Activated naive CD8-positive, alpha-beta T cell treated with anti-CD3 and anti-CD28 coated beads, Interleukin-2, amount 50 U/mL, for 24 hours (primary cell): Measurements from ENCODE around the gene CARD14.

ENCODE experiments used
- ATAC-seq: fragments of 150-1000 bp; cut with Tn5 transposase; one replicate; pipeline ENCODE4 v1.10.0; 2021
- DNase-seq: peaks from one replicate; pipeline ENCODE4 v3.0.0; 2021
- H3K27ac Mint-ChIP-seq: one replicate; pipeline ENCODE4 v1.8.0; 2021; ENCODE audit warnings: mild to moderate bottlenecking, mixed read lengths
- H3K27me3 Mint-ChIP-seq: one replicate; pipeline ENCODE4 v1.8.0; 2021; ENCODE audit warnings: mixed read lengths
- H3K36me3 Mint-ChIP-seq: one replicate; pipeline ENCODE4 v1.8.0; 2021; ENCODE audit warnings: low read depth, mixed read lengths
- H3K4me1 Mint-ChIP-seq: one replicate; pipeline ENCODE4 v1.8.0; 2021; ENCODE audit warnings: mixed read lengths
- H3K4me3 Mint-ChIP-seq: one replicate; pipeline ENCODE4 v1.8.0; 2021; ENCODE audit warnings: mild to moderate bottlenecking, moderate library complexity, mixed read lengths
- H3K9me3 Mint-ChIP-seq: one replicate; pipeline ENCODE4 v1.8.0; 2021; ENCODE audit warnings: mixed read lengths

Gene CARD14

GRCh38 chr17:80218391-80218790 is 48.6 kb downstream of the CARD14 start:
- H3K9me3 Mint-ChIP-seq, result no peaks in the 10 kb centered on the region
- ATAC-seq, result no peak

DNA sequence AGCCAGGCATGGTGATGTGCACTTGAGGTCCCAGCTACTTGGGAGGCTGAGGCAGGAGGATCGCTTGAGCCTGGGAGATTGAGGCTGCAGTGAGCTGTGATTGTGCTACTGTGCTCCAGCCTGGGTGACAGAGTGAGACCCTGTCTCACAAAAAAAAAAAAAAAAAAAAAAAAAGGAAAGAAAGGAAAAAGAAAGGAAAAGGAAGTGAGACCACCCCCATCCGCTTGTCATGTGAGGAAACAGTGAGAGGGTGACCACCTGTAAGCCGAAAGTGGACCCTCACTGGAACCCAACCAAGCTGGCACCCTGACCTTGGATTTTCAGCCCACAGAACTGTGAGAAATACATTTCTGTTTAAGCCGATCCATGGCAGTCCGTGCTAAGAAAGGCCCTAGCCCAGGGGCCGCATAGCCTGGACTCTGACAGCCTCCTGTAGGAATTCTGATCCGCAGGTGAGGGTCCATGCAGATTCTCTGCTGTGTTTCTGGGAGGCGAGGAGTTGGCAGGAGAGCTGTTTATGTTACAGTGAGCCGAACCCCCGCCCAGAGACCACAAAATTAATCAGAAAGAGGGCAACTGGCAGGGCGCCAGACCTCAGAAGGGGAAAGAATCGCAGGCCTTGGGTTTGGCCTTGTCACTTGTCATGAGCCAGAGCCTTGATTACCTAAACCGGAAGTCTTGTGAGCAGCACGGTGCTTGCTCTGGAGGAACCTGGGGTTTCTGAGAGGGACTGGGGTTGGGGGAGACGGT is 49.4 kb downstream of the CARD14 start:
- DNase-seq (peak; percentile 94), ATAC-seq (peak; percentile 89)
- Mint-ChIP-seq H3K9me3 (no peaks in the 10 kb centered on the region), H3K36me3 (peaks cover 11% of the 10 kb centered on the region), H3K4me1 (peaks cover 31% of the 10 kb centered on the region), H3K27ac (peak overlapping the region; percentile 89), H3K27me3 (peaks cover 3% of the 10 kb centered on the region), H3K4me3 (peak overlapping the region; percentile 84)

More at GRCh38 chr17:80218391-80218790, 48.6 kb downstream of the CARD14 start:
- H3K36me3 Mint-ChIP-seq, result peaks cover 11% of the 10 kb centered on the region
- no peaks in the 10 kb centered on the region for H3K27me3 Mint-ChIP-seq
- peaks cover 26% of the 10 kb centered on the region for H3K4me1 Mint-ChIP-seq
- H3K4me3 Mint-ChIP-seq, result peak overlapping the region; percentile 84
- no peak for DNase-seq
- H3K27ac Mint-ChIP-seq, result no peak overlapping the region

DNA sequence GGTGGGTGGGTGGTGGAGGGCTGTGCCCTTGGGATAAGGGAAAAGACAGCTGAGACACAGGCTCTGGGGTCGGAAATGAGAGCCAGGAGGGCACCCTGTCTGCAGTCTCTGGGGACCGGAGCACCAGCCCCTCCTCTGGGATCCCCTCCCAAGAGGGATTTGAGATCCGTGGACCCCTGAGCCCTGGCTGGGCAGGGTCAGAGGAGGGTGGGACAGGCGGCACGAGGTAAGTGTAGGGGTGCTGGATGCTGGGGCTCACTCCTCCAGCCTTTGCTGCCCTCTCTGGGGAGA is 49.9 kb downstream of the CARD14 start:
- H3K4me1 Mint-ChIP-seq, result peaks cover 33% of the 10 kb centered on the region
- H3K36me3 Mint-ChIP-seq, result peaks cover 11% of the 10 kb centered on the region
- no peaks in the 10 kb centered on the region for H3K9me3 Mint-ChIP-seq
- H3K4me3 Mint-ChIP-seq, result peak overlapping the region; percentile 84
- peaks cover 3% of the 10 kb centered on the region for H3K27me3 Mint-ChIP-seq
- ATAC-seq (peak; percentile 13), DNase-seq (no peak)
- peak overlapping the region; percentile 89 for H3K27ac Mint-ChIP-seq

DNA sequence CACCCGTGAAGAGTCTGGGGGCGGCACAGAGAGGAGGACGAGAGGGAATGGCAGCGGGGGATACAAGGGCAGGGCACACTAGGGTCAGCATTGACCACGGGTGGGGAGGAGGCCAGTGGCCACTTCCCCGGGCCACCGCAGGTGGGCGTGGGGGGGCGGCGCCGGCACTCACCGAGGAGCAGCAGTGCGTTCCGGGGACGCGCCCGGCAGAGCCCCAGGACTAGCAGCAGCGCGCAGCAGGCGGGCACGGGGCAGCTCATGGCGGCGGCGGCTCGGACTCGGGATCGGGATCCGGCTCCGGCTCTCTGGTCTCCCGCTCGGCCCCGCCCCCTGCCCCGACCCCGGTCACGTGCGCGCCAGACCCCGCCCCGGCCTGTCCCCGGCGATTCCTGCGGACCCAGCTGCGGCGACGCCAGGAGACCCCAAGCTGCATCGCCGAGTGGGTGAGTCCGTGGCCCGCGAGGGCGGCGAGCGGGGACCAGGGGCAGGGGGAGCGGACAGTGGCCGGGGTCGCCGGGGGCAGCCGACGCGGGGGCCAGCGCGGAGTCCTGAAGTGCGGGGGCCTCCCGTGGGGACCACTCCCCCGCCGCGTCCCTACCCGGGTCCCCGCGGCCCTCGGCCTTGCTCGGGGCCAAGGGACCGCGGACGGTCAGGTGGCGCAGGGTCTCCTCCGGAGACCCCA is 50.4 kb downstream of the CARD14 start, which contains the start of the genes SGSH and SLC26A11:
TSS of gene SGSH (minus strand) at position 280 of the 682 bp plus-strand sequence. CDS start at position 260, 20 bp downstream.
TSS of gene SLC26A11 (plus strand) at position 374 of the 682 bp plus-strand sequence. CDS start 1,134 bp downstream, outside the sequence.
- Mint-ChIP-seq H3K4me1 (peaks cover 33% of the 10 kb centered on the region), H3K27me3 (peaks cover 3% of the 10 kb centered on the region), H3K27ac (peak within 1 kb of the TSS; percentile 89), H3K36me3 (peaks cover 11% of the 10 kb centered on the region), H3K9me3 (no peaks in the 10 kb centered on the region), H3K4me3 (peak within 1 kb of the TSS; percentile 84)
- DNase-seq, result peak; percentile 74
- peak; percentile 42 for ATAC-seq

- no peak for DNase-seq
These were observed 50.9 kb downstream of the CARD14 start for GRCh38 chr17:80220736-80221215.

DNA sequence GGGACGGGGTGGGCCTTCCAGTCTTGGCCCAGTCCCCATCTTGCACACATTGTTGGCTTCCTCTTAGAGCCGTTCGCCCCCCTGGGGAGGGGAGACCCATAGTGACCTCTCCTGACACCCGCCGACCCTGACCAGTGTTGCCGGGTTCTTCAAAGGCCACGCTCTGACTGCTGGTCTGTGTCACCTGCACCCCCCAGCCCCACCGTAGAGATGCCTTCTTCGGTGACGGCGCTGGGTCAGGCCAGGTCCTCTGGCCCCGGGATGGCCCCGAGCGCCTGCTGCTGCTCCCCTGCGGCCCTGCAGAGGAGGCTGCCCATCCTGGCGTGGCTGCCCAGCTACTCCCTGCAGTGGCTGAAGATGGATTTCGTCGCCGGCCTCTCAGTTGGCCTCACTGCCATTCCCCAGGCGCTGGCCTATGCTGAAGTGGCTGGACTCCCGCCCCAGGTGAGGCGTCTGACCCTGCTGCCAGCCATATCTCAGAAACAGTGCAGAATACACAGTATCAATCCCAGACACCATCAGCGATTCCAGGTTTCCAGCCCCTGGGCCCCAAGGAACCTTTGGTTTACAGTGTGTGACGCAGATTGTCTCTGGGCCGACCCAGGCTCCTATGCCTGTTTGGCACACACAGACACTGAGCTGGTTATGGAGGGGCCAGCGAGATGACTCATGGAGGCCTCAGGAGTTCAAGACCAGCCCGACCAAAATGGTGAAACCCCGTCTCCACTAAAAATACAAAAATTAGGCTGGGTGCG is 51.7 kb downstream of the CARD14 start:
- Mint-ChIP-seq H3K4me3 (peak overlapping the region; percentile 74), H3K36me3 (peaks cover 6% of the 10 kb centered on the region), H3K4me1 (peaks cover 30% of the 10 kb centered on the region), H3K27me3 (peaks cover 3% of the 10 kb centered on the region), H3K9me3 (no peaks in the 10 kb centered on the region), H3K27ac (no peak overlapping the region)
- DNase-seq (no peak), ATAC-seq (no peak)

More at GRCh38 chr17:80220736-80221215, 50.9 kb downstream of the CARD14 start:
- ATAC-seq, result no peak
- H3K9me3 Mint-ChIP-seq, result no peaks in the 10 kb centered on the region
- H3K27me3 Mint-ChIP-seq, result peaks cover 3% of the 10 kb centered on the region
- H3K4me3 Mint-ChIP-seq, result peak overlapping the region; percentile 74
- peaks cover 9% of the 10 kb centered on the region for H3K36me3 Mint-ChIP-seq
- peaks cover 33% of the 10 kb centered on the region for H3K4me1 Mint-ChIP-seq
- no peak overlapping the region for H3K27ac Mint-ChIP-seq

DNA sequence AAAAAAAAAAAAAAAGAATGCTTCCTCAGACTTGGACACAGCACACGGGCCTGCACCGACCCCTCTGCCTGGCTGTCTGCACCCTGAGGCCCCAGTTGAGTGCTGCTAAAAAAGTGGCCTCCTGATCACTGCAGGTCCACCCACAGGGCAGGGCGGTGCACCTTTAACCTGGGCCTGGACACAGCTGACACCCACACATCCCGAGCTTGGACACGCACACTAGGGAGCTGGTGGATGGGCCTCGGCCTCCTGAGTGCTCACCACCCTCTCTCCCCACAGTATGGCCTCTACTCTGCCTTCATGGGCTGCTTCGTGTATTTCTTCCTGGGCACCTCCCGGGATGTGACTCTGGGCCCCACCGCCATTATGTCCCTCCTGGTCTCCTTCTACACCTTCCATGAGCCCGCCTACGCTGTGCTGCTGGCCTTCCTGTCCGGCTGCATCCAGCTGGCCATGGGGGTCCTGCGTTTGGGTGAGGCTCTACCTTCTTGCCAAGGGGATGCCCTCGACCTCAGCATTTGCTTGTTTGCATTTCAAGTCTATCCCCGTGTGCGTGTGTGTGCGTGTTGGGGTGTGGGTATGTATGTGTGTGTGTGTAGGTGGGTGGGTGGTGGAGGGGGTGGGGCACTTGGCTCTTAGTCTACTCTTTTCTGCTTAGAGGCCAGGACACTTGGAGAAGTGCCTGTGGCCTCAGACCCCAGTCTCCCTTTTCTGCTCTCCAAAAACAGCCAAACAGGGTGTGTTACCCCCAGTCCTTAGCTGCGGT is 52.7 kb downstream of the CARD14 start:
- DNase-seq (no peak), ATAC-seq (no peak)
- H3K36me3 Mint-ChIP-seq, result peaks cover 2% of the 10 kb centered on the region
- no peak overlapping the region for H3K4me3 Mint-ChIP-seq
- H3K4me1 Mint-ChIP-seq, result peaks cover 28% of the 10 kb centered on the region
- no peak overlapping the region for H3K27ac Mint-ChIP-seq
- no peaks in the 10 kb centered on the region for H3K9me3 Mint-ChIP-seq
- peaks cover 3% of the 10 kb centered on the region for H3K27me3 Mint-ChIP-seq

GRCh38 chr17:80223142-80223815 is 53.4 kb downstream of the CARD14 start:
- ATAC-seq (no peak), DNase-seq (no peak)
- H3K27ac Mint-ChIP-seq, result no peak overlapping the region
- H3K4me3 Mint-ChIP-seq, result no peak overlapping the region
- H3K4me1 Mint-ChIP-seq, result peaks cover 25% of the 10 kb centered on the region
- H3K27me3 Mint-ChIP-seq, result peaks cover 3% of the 10 kb centered on the region
- H3K36me3 Mint-ChIP-seq, result no peaks in the 10 kb centered on the region
- H3K9me3 Mint-ChIP-seq, result no peaks in the 10 kb centered on the region

GRCh38 chr17:80223838-80224497 is 54.1 kb downstream of the CARD14 start:
- peaks cover 3% of the 10 kb centered on the region for H3K27me3 Mint-ChIP-seq
- H3K27ac Mint-ChIP-seq, result peak overlapping the region; percentile 59
- no peak for DNase-seq

GRCh38 chr17:80224683-80225082 is 54.9 kb downstream of the CARD14 start:
- H3K9me3 Mint-ChIP-seq, result no peaks in the 10 kb centered on the region
- H3K27me3 Mint-ChIP-seq, result peaks cover 3% of the 10 kb centered on the region
- H3K4me1 Mint-ChIP-seq, result peaks cover 11% of the 10 kb centered on the region
- DNase-seq (no peak), ATAC-seq (no peak)
- H3K36me3 Mint-ChIP-seq, result no peaks in the 10 kb centered on the region
- no peak overlapping the region for H3K27ac Mint-ChIP-seq
- H3K4me3 Mint-ChIP-seq, result no peak overlapping the region

More at GRCh38 chr17:80223838-80224497, 54.1 kb downstream of the CARD14 start:
- ATAC-seq, result no peak
- Mint-ChIP-seq H3K4me1 (peaks cover 18% of the 10 kb centered on the region), H3K9me3 (no peaks in the 10 kb centered on the region), H3K36me3 (no peaks in the 10 kb centered on the region), H3K4me3 (no peak overlapping the region)

DNA sequence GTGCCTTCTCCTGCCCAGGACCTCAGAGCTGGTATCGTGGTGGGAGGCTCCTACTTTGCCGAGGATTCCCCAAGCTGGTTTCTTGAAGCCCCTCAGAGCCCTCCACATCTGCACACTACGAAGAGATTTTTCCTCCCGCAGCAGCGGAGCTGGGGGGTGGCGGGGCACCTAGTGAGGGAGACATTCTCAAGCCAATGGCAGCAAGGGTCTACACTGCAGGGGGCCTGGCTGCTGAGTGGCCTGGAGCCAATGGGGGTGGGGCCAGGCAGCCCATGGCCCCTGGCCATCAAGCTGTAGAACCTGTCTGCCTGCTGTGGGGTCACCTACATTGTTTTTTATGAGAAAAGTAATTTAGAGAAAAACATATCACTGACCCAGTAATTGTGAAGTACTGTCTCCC is 55.4 kb downstream of the CARD14 start:
- ATAC-seq, result no peak

DNA sequence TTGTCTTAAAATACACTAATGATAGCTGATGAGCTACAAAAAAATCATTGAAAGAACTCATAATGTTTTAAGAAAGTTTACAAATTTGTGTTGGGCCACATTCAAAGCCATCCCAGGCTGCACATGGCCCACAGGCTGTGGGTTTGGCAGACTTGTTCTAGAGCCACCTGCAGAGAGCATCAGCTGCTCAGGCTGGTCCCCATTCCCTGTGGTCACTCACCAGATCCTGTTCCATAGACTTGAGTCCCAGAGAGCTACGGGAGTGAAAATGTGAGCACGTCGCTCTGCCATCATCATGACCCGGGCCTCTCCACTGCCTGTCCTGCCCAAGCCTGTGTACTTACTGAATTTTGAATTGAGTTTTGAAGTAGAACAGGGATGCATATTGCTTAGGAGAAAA is 57.3 kb downstream of the CARD14 start:
- DNase-seq, result no peak
- H3K36me3 Mint-ChIP-seq, result peaks cover 12% of the 10 kb centered on the region
- peaks cover 7% of the 10 kb centered on the region for H3K4me1 Mint-ChIP-seq
- no peak for ATAC-seq
- no peak overlapping the region for H3K4me3 Mint-ChIP-seq
- H3K9me3 Mint-ChIP-seq, result peaks cover 6% of the 10 kb centered on the region
- peaks cover 3% of the 10 kb centered on the region for H3K27me3 Mint-ChIP-seq
- no peak overlapping the region for H3K27ac Mint-ChIP-seq

More for the DNA sequence above, 55.4 kb downstream of the CARD14 start:
- Mint-ChIP-seq H3K4me3 (no peak overlapping the region), H3K27ac (no peak overlapping the region), H3K27me3 (peaks cover 3% of the 10 kb centered on the region), H3K4me1 (peaks cover 9% of the 10 kb centered on the region), H3K9me3 (no peaks in the 10 kb centered on the region), H3K36me3 (no peaks in the 10 kb centered on the region)
- no peak for DNase-seq

DNA sequence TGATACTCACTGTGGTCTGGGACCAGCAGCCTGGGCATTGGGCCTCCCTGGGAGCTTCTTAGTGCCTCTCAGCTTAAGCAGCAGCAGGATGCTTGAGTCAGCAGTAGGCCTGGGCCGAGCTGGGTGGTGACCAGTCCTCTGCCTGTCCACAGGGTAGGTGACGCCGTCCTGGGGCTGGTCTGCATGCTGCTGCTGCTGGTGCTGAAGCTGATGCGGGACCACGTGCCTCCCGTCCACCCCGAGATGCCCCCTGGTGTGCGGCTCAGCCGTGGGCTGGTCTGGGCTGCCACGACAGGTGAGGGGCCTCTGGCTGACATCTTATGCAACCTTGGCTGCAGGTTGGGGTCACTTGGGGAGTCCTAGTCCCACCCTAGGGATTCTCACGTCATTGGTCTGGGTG is 57.8 kb downstream of the CARD14 start:
- Mint-ChIP-seq H3K27me3 (peaks cover 3% of the 10 kb centered on the region), H3K4me1 (peaks cover 7% of the 10 kb centered on the region), H3K9me3 (peaks cover 9% of the 10 kb centered on the region), H3K4me3 (no peak overlapping the region), H3K27ac (no peak overlapping the region), H3K36me3 (peaks cover 16% of the 10 kb centered on the region)
- DNase-seq, result no peak
- no peak for ATAC-seq
